SK-N-SH (cell line): Measurements from ENCODE around the gene CPEB4. TPM values are rescaled to one million over a fixed set of nuclear protein-coding genes. Genes with fewer than 3 reads are reported as not detected.

Source experiments
- CTCF ChIA-PET: fragments of 300-600, 350-600 bp; formaldehyde crosslinking; extraction: SDS; loops from one replicate; lab custom pipeline; 2021; lab: Yijun Ruan, JAX
- POLR2A ChIA-PET: fragments of 350-600 bp; sonication (Branson Sonifier 250); formaldehyde crosslinking; extraction: SDS; loops from one replicate; lab custom pipeline; 2020; ENCODE audit warnings: antibody characterized with exemption, inconsistent platforms; lab: Yijun Ruan, JAX
- DNase-seq: peaks from one replicate; pipeline ENCODE4 v3.0.0; 2012
- H2AFZ ChIP-seq: fragments of 200-600 bp; sonication (generic); 2 replicates; pipeline ENCODE4 v1.8.1; 2016; ENCODE audit warnings: antibody characterized with exemption, mild to moderate bottlenecking, low read depth
- H3F3A ChIP-seq: fragments of 200-600 bp; sonication (generic); replicated peaks from 2 replicates; pipeline ENCODE3; 2016; ENCODE audit warnings: antibody characterized with exemption, mild to moderate bottlenecking; ENCODE audit not compliant: insufficient read depth
- H3K27ac ChIP-seq, 2 experiments: fragments of 200-500 bp in 1 of 2; fragments of 200-600 bp in 1 of 2; sonication (Bioruptor generic) in 1 of 2; sonication (generic), shearing (Covaris generic) in 1 of 2; 2 replicates each; pipeline versions ENCODE4 v1.5.1 to v1.6.1; 2014 to 2016; ENCODE audit warnings: low read depth in 2 of 2, inconsistent platforms in 1 of 2, low read length in 1 of 2, mild to moderate bottlenecking in 1 of 2, mixed read lengths in 1 of 2
- H3K27me3 ChIP-seq: fragments of 200-600 bp; sonication (generic), shearing (Covaris generic); 2 replicates; pipeline ENCODE4 v1.6.1; 2016; ENCODE audit warnings: mixed run types; ENCODE audit not compliant: insufficient read depth
- H3K36me3 ChIP-seq, 2 experiments: fragments of 200-500 bp in 1 of 2; fragments of 200-600 bp in 1 of 2; sonication (Bioruptor generic) in 1 of 2; sonication (generic) in 1 of 2; replicated peaks in 1 of 2; 2 replicates each; pipeline versions ENCODE3 to v1.5.1; 2014 to 2016; ENCODE audit warnings: low read length in 1 of 2, mild to moderate bottlenecking in 1 of 2; ENCODE audit not compliant: insufficient read depth in 2 of 2, control insufficient read depth in 1 of 2
- H3K4me1 ChIP-seq, 2 experiments: fragments of 200-500 bp in 1 of 2; fragments of 200-600 bp in 1 of 2; sonication (Bioruptor generic) in 1 of 2; sonication (generic), shearing (Covaris generic) in 1 of 2; 2 replicates each; pipeline versions ENCODE4 v1.5.1 to v1.6.1; 2014 to 2016; ENCODE audit warnings: low read depth in 1 of 2, low read length in 1 of 2, mixed run types in 1 of 2; ENCODE audit not compliant: insufficient read depth in 2 of 2, control insufficient read depth in 1 of 2
- H3K4me2 ChIP-seq: fragments of 200-600 bp; sonication (generic), shearing (Covaris generic); 2 replicates; pipeline ENCODE4 v1.6.1; 2017; ENCODE audit warnings: mixed run types
- H3K4me3 ChIP-seq, 2 experiments: fragments of 200-500 bp in 1 of 2; fragments of 200-600 bp in 1 of 2; sonication (Bioruptor generic) in 1 of 2; sonication (generic), shearing (Covaris generic) in 1 of 2; 2 replicates each; pipeline versions ENCODE4 v1.5.1 to v1.8.1; 2014 to 2016; ENCODE audit warnings: low read depth in 2 of 2, inconsistent platforms in 1 of 2, low read length in 1 of 2, mild to moderate bottlenecking in 1 of 2, mixed read lengths in 1 of 2, moderate library complexity in 1 of 2
- H3K79me2 ChIP-seq: fragments of 200-600 bp; sonication (generic); 2 replicates; pipeline ENCODE4 v1.8.1; 2017; ENCODE audit warnings: mild to moderate bottlenecking; ENCODE audit not compliant: insufficient read depth
- H3K9ac ChIP-seq: fragments of 200-600 bp; sonication (generic); 2 replicates; pipeline ENCODE4 v1.6.1; 2017; ENCODE audit warnings: mixed run types
- H3K9me2 ChIP-seq: fragments of 200-600 bp; sonication (generic); 2 replicates; pipeline ENCODE4 v1.6.1; 2017; ENCODE audit warnings: mixed run types
- H3K9me3 ChIP-seq: fragments of 200-600 bp; sonication (generic); 2 replicates; pipeline ENCODE4 v1.6.1; 2017; ENCODE audit warnings: mixed run types, mild to moderate bottlenecking, moderate library complexity
- H4K20me1 ChIP-seq: fragments of 200-600 bp; sonication (generic); 2 replicates; pipeline ENCODE4 v1.6.1; 2017; ENCODE audit warnings: mild to moderate bottlenecking, mixed run types; ENCODE audit not compliant: insufficient read depth
- EZH2phosphoT487 ChIP-seq: fragments of 200-600 bp; sonication (generic); IDR thresholded peaks from 2 replicates; pipeline ENCODE4 v1.6.1; 2017; ENCODE audit warnings: low read depth, mixed run types, mild to moderate bottlenecking, antibody characterized with exemption, moderate library complexity, borderline replicate concordance
- FOXJ3 ChIP-seq: sonication (generic); formaldehyde crosslinking; IDR thresholded peaks from 2 replicates; pipeline ENCODE4 v1.5.1; 2020; ENCODE audit warnings: mild to moderate bottlenecking, missing genetic modification reagents
- GABPA ChIP-seq: IDR thresholded peaks from 2 replicates; pipeline ENCODE4 v1.4.0; 2012; ENCODE audit warnings: low read depth, mild to moderate bottlenecking
- GATA2 ChIP-seq: sonication (generic); formaldehyde crosslinking; IDR thresholded peaks from 2 replicates; pipeline ENCODE4 v1.5.0; 2020; ENCODE audit warnings: mild to moderate bottlenecking, missing genetic modification reagents
- MEF2A ChIP-seq: IDR thresholded peaks from 2 replicates; pipeline ENCODE4 v1.4.0; 2012; ENCODE audit warnings: low read depth, borderline replicate concordance
- MXI1 ChIP-seq: IDR thresholded peaks from 2 replicates; pipeline ENCODE4 v1.6.1; 2012; ENCODE audit warnings: mild to moderate bottlenecking, low read depth, low read length, improper control_type of control experiment
- RAD21 ChIP-seq: IDR thresholded peaks from 2 replicates; pipeline ENCODE4 v1.6.1; 2012; ENCODE audit warnings: mild to moderate bottlenecking, low read length
- TAF1 ChIP-seq: IDR thresholded peaks from 2 replicates; pipeline ENCODE4 v1.6.1; 2012; ENCODE audit warnings: low read depth, mild to moderate bottlenecking, low read length, moderate library complexity, borderline replicate concordance
- USF1 ChIP-seq: IDR thresholded peaks from 2 replicates; pipeline ENCODE4 v1.4.0; 2012; ENCODE audit warnings: low read depth, borderline replicate concordance
- WGBS: methylation state at CpG from one replicate; pipeline ENCODE4 v1.1.6; 2017; ENCODE audit warnings: low lambda C conversion rate; 5-methylcytosine and 5-hydroxymethylcytosine counted together
- polyA plus RNA-seq, 3 experiments: library from polyadenylated mRNA; depleted of rRNA; stranded (reverse); fragments of >200 nt; gene quantifications; 2 replicates each; pipeline ENCODE4 v1.2.3, GENCODE V29; 2012
- TF ChIP-seq, protein P1 (sequence below): fragments of 200-600 bp; sonication (generic); IDR thresholded peaks from 2 replicates; pipeline ENCODE4 v1.6.1; 2017; ENCODE audit warnings: antibody characterized with exemption, mild to moderate bottlenecking, moderate library complexity
- TF ChIP-seq, protein P2 (sequence below): fragments of 150-350 bp; IDR thresholded peaks from 2 replicates; pipeline ENCODE4 v1.6.1; 2016; ENCODE audit warnings: mild to moderate bottlenecking, low read depth, low read length
- TF ChIP-seq, protein P3 (sequence below): IDR thresholded peaks from 2 replicates; pipeline ENCODE4 v1.6.1; 2012; ENCODE audit warnings: mild to moderate bottlenecking, low read depth, low read length, moderate library complexity

CPEB4 gene
- polyA plus RNA-seq, 1 of the 3 experiments (the other 2 are of a cell fraction), result 6.8 TPM

DNA sequence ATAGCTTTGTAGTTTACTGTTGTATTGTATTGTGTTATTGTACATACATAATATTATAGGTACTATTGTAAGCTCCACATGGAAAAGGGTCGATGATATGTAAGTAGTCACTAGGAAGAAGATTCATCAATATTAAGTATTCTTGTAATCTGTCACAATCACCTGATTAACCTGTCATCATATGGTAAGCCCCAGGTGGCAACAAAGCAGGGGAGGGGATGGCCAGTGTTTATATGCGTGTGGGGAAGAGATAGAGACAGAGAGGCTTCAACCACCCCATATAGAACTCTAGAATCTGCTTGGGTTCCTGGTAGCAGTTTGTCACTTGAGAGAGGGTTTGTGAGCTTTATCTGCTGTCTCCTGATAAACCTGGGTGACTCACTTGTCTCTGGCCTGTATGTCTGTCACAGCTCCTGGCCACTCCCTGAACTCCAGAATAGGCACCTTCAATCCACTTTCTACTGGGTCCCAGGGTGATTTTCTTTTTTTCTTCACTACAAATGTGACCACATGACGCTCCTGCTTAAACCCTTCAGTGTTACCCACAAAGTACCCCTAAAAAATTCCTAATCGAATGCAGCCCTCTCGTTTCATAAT is 48.9 kb upstream of the CPEB4 start (continued):
- TF ChIP-seq TAF1, result no peak
- no peak for TF ChIP-seq GATA2 (CRISPR knock-in tag)
- TF ChIP-seq EZH2phosphoT487, result no peak
- no peak for TF ChIP-seq MEF2A
- no peak for TF ChIP-seq RAD21
- TF ChIP-seq MXI1, result no peak
- TF ChIP-seq, protein P1, sequence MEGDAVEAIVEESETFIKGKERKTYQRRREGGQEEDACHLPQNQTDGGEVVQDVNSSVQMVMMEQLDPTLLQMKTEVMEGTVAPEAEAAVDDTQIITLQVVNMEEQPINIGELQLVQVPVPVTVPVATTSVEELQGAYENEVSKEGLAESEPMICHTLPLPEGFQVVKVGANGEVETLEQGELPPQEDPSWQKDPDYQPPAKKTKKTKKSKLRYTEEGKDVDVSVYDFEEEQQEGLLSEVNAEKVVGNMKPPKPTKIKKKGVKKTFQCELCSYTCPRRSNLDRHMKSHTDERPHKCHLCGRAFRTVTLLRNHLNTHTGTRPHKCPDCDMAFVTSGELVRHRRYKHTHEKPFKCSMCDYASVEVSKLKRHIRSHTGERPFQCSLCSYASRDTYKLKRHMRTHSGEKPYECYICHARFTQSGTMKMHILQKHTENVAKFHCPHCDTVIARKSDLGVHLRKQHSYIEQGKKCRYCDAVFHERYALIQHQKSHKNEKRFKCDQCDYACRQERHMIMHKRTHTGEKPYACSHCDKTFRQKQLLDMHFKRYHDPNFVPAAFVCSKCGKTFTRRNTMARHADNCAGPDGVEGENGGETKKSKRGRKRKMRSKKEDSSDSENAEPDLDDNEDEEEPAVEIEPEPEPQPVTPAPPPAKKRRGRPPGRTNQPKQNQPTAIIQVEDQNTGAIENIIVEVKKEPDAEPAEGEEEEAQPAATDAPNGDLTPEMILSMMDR, result no peak
- TF ChIP-seq FOXJ3 (CRISPR knock-in tag), result no peak

DNA sequence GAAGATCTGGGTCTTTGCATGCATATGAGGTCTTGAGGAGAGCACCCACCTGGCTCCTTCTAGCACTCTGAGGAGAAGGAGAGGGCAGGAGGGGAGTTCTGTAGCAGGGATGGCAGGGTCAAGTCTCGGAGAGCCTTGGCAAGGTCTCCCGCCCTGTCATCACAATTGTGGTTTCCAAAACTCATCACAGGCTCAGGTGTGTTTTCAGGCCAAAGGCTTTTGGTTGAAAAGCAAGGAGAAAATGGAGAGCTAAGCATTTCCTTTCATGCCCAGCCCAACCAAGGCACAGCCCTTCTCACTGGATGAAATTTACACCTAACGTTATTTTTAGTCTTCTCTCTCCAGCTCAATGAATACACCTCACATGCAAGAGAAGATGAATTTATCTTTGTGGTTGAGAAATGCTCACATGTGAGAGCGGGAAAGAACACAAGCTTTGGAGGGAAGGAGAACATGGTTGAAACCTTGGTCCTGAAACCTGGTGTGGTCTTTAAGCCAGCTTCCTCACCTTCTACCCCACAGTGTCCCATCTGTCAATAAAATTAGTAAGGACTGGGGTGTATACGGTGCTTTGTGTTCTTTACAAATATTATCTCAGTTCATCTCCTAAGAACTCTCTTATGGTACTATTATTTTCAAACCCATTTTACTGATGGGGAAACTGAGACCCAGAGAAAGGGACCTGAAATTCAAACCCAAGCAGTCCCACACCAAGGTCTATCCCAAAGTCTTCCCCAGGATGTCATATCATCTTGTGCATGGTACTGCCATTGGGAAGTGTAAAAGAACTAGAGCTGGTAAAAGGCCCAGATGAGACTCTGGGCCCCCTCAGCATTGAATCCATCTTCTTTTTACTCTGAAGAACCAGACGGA is 47.8 kb upstream of the CPEB4 start:
- CTCF ChIA-PET, result no interaction called here
- Histone ChIP-seq H2AFZ (no peak overlapping the region), H3K79me2 (no peaks in the 10 kb centered on the region), H4K20me1 (no peaks in the 10 kb centered on the region), H3K9me3 (no peaks in the 10 kb centered on the region), H3K27me3 (no peaks in the 10 kb centered on the region; the same call in 1 of the 2 replicates), H3K4me1 (no peaks in the 10 kb centered on the region), H3K36me3 (no peaks in the 10 kb centered on the region), H3K4me3 (no peak overlapping the region), H3F3A (no peaks in the 10 kb centered on the region), H3K4me2 (no peak overlapping the region), H3K9me2 (no peaks in the 10 kb centered on the region), H3K27ac (no peak overlapping the region), H3K9ac (no peak overlapping the region)
- POLR2A ChIA-PET, result no interaction called here
- WGBS, result 69% methylated on average over 6 of the region's 6 CpGs
- TF ChIP-seq GABPA, result no peak
- TF ChIP-seq, protein P2, sequence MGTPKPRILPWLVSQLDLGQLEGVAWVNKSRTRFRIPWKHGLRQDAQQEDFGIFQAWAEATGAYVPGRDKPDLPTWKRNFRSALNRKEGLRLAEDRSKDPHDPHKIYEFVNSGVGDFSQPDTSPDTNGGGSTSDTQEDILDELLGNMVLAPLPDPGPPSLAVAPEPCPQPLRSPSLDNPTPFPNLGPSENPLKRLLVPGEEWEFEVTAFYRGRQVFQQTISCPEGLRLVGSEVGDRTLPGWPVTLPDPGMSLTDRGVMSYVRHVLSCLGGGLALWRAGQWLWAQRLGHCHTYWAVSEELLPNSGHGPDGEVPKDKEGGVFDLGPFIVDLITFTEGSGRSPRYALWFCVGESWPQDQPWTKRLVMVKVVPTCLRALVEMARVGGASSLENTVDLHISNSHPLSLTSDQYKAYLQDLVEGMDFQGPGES, result no peak
- TF ChIP-seq USF1, result no peak
- TF ChIP-seq, protein P1, result no peak
- TF ChIP-seq, protein P3, sequence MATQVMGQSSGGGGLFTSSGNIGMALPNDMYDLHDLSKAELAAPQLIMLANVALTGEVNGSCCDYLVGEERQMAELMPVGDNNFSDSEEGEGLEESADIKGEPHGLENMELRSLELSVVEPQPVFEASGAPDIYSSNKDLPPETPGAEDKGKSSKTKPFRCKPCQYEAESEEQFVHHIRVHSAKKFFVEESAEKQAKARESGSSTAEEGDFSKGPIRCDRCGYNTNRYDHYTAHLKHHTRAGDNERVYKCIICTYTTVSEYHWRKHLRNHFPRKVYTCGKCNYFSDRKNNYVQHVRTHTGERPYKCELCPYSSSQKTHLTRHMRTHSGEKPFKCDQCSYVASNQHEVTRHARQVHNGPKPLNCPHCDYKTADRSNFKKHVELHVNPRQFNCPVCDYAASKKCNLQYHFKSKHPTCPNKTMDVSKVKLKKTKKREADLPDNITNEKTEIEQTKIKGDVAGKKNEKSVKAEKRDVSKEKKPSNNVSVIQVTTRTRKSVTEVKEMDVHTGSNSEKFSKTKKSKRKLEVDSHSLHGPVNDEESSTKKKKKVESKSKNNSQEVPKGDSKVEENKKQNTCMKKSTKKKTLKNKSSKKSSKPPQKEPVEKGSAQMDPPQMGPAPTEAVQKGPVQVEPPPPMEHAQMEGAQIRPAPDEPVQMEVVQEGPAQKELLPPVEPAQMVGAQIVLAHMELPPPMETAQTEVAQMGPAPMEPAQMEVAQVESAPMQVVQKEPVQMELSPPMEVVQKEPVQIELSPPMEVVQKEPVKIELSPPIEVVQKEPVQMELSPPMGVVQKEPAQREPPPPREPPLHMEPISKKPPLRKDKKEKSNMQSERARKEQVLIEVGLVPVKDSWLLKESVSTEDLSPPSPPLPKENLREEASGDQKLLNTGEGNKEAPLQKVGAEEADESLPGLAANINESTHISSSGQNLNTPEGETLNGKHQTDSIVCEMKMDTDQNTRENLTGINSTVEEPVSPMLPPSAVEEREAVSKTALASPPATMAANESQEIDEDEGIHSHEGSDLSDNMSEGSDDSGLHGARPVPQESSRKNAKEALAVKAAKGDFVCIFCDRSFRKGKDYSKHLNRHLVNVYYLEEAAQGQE, result no peak
- DNase-seq, result no peak
